ENCODE data around the gene AXL.

The AXL gene

DNA sequence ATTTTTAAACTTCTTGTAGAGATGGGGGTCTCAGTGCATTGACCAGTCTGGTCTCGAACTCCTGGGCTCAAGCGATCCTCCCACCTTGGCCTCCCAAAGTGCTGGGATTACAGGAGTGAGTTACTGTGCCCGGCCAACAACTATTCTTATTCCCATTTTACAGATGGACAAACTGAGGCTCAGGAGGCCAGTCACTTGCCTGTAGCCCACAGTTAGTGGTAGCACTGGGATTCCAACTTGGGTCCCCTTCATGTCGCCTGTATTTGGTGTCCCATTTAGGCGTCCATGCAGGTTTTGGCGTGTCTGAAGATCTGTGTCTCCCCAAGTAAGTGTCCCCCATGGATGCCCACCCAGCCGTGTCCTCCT lies 791 bp upstream of the AXL start:
- Histone ChIP-seq H2AFZ (ENCODE audit: low read depth, low read length) (no peak overlapping the region), H3K79me2 (ENCODE audit: insufficient read depth, low read length) (no peaks in the 10 kb centered on the region), H4K20me1 (ENCODE audit: insufficient read depth, low read length) (no peaks in the 10 kb centered on the region; the same call in 1 of the 2 replicates), H3K27ac (ENCODE audit: low read length) (no peak overlapping the region), H3K9me3 (ENCODE audit: insufficient read depth, low read length, severe bottlenecking) (no peaks in the 10 kb centered on the region), H3K4me1 (ENCODE audit: insufficient read depth, low read length) (no peaks in the 10 kb centered on the region), H3K27me3 (ENCODE audit: insufficient read depth, low read length, poor library complexity) (no peaks in the 10 kb centered on the region), H3K36me3 (ENCODE audit: insufficient read depth, low read length) (no peaks in the 10 kb centered on the region), H3K4me2 (ENCODE audit: insufficient read depth, low read length) (no peak overlapping the region), H3K9ac (ENCODE audit: low read depth, low read length) (no peak overlapping the region), H3K4me3 (ENCODE audit: low read depth in 1 of 2, low read length in 2 of 2) (no peak overlapping the region)
- DNase-seq (no peak), ATAC-seq (ENCODE audit: insufficient read depth, low read depth) (no peak)
- TF ChIP-seq, protein P1, sequence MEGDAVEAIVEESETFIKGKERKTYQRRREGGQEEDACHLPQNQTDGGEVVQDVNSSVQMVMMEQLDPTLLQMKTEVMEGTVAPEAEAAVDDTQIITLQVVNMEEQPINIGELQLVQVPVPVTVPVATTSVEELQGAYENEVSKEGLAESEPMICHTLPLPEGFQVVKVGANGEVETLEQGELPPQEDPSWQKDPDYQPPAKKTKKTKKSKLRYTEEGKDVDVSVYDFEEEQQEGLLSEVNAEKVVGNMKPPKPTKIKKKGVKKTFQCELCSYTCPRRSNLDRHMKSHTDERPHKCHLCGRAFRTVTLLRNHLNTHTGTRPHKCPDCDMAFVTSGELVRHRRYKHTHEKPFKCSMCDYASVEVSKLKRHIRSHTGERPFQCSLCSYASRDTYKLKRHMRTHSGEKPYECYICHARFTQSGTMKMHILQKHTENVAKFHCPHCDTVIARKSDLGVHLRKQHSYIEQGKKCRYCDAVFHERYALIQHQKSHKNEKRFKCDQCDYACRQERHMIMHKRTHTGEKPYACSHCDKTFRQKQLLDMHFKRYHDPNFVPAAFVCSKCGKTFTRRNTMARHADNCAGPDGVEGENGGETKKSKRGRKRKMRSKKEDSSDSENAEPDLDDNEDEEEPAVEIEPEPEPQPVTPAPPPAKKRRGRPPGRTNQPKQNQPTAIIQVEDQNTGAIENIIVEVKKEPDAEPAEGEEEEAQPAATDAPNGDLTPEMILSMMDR (IDR thresholded peaks at IDR 0.05; ENCODE audit: borderline replicate concordance, extremely low read depth, low read length, poor library complexity, severe bottlenecking): no peak
- no peak for TF ChIP-seq EZH2 (IDR thresholded peaks at IDR 0.05; ENCODE audit: borderline replicate concordance, low read depth, low read length, severe bottlenecking)

DNA sequence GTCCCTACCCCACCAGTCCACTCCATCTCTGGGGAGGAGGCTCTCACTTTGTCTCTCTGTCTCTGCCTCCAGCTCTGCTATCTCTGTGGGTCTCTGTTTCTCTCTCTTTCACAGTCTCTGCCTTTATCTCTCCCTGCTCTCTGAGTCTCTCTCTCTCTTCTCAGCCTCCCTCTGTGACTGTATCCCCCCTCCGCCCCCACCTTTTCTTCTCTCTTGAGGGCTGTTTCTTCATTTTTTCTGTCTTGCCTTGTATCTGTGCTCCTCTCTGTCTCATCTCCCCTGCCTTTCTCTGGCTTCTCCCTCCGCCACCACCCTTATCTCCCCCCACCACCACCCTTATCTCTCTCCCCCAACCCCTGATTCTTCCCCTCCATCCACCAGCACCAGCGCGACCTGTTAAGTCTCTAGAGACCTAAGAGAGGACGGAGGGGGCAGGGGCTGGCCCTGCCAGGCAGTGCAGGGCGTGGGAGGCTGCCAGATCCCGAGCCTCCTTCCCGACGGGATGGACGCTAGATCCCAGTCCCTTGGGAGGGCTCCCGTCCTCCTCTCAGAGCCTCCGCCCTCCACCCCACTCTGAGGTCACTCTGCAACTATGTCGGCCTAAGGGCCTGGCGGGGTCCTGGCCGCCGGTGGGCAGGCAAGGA lies 1.0 kb downstream of the AXL start:
- ATAC-seq (ENCODE audit: insufficient read depth, low read depth) (no peak), DNase-seq (no peak)
- TF ChIP-seq, protein P1 (IDR thresholded peaks at IDR 0.05; ENCODE audit: borderline replicate concordance, extremely low read depth, low read length, poor library complexity, severe bottlenecking): no peak
- no peak for TF ChIP-seq EZH2 (IDR thresholded peaks at IDR 0.05; ENCODE audit: borderline replicate concordance, low read depth, low read length, severe bottlenecking)
- Histone ChIP-seq H3K4me1 (ENCODE audit: insufficient read depth, low read length) (no peaks in the 10 kb centered on the region), H3K9ac (ENCODE audit: low read depth, low read length) (no peak overlapping the region), H3K9me3 (ENCODE audit: insufficient read depth, low read length, severe bottlenecking) (no peaks in the 10 kb centered on the region), H3K27ac (ENCODE audit: low read length) (no peak overlapping the region), H3K27me3 (ENCODE audit: insufficient read depth, low read length, poor library complexity) (peaks cover 4% of the 10 kb centered on the region), H3K79me2 (ENCODE audit: insufficient read depth, low read length) (no peaks in the 10 kb centered on the region), H4K20me1 (ENCODE audit: insufficient read depth, low read length) (no peaks in the 10 kb centered on the region; the same call in 1 of the 2 replicates), H2AFZ (ENCODE audit: low read depth, low read length) (no peak overlapping the region), H3K4me2 (ENCODE audit: insufficient read depth, low read length) (no peak overlapping the region), H3K36me3 (ENCODE audit: insufficient read depth, low read length) (no peaks in the 10 kb centered on the region), H3K4me3 (ENCODE audit: low read depth in 1 of 2, low read length in 2 of 2) (no peak overlapping the region)

DNA sequence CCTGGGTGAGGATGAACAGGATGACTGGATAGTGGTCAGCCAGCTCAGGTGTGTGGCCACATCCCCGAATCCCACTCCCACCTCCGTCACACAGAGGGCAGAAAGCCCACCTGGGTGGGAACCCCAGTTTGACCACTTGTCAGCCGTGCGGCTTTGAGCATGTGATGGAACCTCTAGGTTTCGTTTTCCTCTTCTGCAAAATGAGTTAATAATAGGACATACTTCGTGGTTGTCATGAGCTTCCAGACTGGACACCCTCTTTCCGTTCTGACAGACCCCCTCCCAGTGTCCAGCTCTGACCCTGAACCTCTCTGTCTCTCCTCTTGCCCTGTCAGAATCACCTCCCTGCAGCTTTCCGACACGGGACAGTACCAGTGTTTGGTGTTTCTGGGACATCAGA lies 1.8 kb downstream of the AXL start:
- no peaks in the 10 kb centered on the region for H3K9me3 ChIP-seq (ENCODE audit: insufficient read depth, low read length, severe bottlenecking)
- no peak overlapping the region for H2AFZ ChIP-seq (ENCODE audit: low read depth, low read length)
- H3K4me2 ChIP-seq (ENCODE audit: insufficient read depth, low read length): no peak overlapping the region
- no peak for TF ChIP-seq EZH2 (IDR thresholded peaks at IDR 0.05; ENCODE audit: borderline replicate concordance, low read depth, low read length, severe bottlenecking)
- TF ChIP-seq, protein P1 (IDR thresholded peaks at IDR 0.05; ENCODE audit: borderline replicate concordance, extremely low read depth, low read length, poor library complexity, severe bottlenecking): no peak
- H3K4me1 ChIP-seq (ENCODE audit: insufficient read depth, low read length): no peaks in the 10 kb centered on the region
- H3K36me3 ChIP-seq (ENCODE audit: insufficient read depth, low read length): no peaks in the 10 kb centered on the region
- no peak overlapping the region for H3K27ac ChIP-seq (ENCODE audit: low read length)
- peaks cover 11% of the 10 kb centered on the region for H3K27me3 ChIP-seq (ENCODE audit: insufficient read depth, low read length, poor library complexity)
- no peaks in the 10 kb centered on the region; the same call in 1 of the 2 replicates for H4K20me1 ChIP-seq (ENCODE audit: insufficient read depth, low read length)
- no peak overlapping the region for H3K4me3 ChIP-seq (ENCODE audit: low read depth in 1 of 2, low read length in 2 of 2)
- no peak for ATAC-seq (ENCODE audit: insufficient read depth, low read depth)
- H3K79me2 ChIP-seq (ENCODE audit: insufficient read depth, low read length): no peaks in the 10 kb centered on the region
- no peak for DNase-seq
- no peak overlapping the region for H3K9ac ChIP-seq (ENCODE audit: low read depth, low read length)
